HEK293 (cell line): Measurements from ENCODE around the gene RER1.

Experiments
- CTCF ChIA-PET: fragments of 350-600 bp; formaldehyde crosslinking; extraction: SDS; loops from one replicate; lab custom pipeline; 2021; ENCODE audit warnings: antibody characterized with exemption; lab: Yijun Ruan, JAX
- POLR2A ChIA-PET: fragments of 300-600 bp; formaldehyde crosslinking; extraction: SDS; loops from one replicate; lab custom pipeline; 2020; ENCODE audit warnings: antibody characterized with exemption, inconsistent platforms; lab: Yijun Ruan, JAX
- H3K27ac ChIP-seq: fragments of 200-500 bp; sonication (Bioruptor generic); 2 replicates; pipeline ENCODE4 v1.5.1; 2014; ENCODE audit warnings: low read depth, low read length, control low read depth, inconsistent platforms; ENCODE audit errors: extremely low read depth
- H3K36me3 ChIP-seq, 2 experiments: fragments of 200-500 bp in 1 of 2; sonication (Bioruptor generic) in 1 of 2; 1 replicate in 1 of 2; 2 replicates in 1 of 2; pipeline ENCODE4 v1.5.1; 2014 to 2017; ENCODE audit warnings: inconsistent platforms in 2 of 2, low read length in 2 of 2; ENCODE audit not compliant: control insufficient read depth in 2 of 2, insufficient read depth in 1 of 2
- H3K4me1 ChIP-seq: fragments of 200-500 bp; sonication (Bioruptor generic); 2 replicates; pipeline ENCODE4 v1.5.1; 2014; ENCODE audit warnings: mild to moderate bottlenecking, low read length, inconsistent platforms; ENCODE audit not compliant: control insufficient read depth, insufficient read depth
- H3K4me3 ChIP-seq: 2 replicates; pipeline ENCODE4 v1.5.1; 2011; ENCODE audit warnings: low read depth, mild to moderate bottlenecking, control low read depth, low read length, moderate library complexity
- H3K9me3 ChIP-seq: fragments of 200-500 bp; sonication (Bioruptor generic); 2 replicates; pipeline ENCODE4 v1.5.1; 2014; ENCODE audit warnings: low read depth, low read length, inconsistent platforms; ENCODE audit not compliant: control insufficient read depth, insufficient read depth
- GLI4 ChIP-seq: fragments of 450-650 bp; formaldehyde crosslinking; IDR thresholded peaks from 2 replicates; pipeline ENCODE4 v1.5.1; 2016; ENCODE audit warnings: missing biosample characterization, missing genetic modification characterization
- PATZ1 ChIP-seq: fragments of 450-650 bp; formaldehyde crosslinking; IDR thresholded peaks from 2 replicates; pipeline ENCODE4 v1.5.1; 2016; ENCODE audit warnings: missing biosample characterization, missing genetic modification characterization
- SCRT1 ChIP-seq: fragments of 450-650 bp; formaldehyde crosslinking; IDR thresholded peaks from 2 replicates; pipeline ENCODE4 v1.5.1; 2016; ENCODE audit warnings: missing biosample characterization, missing genetic modification characterization, borderline replicate concordance
- ZBTB17 ChIP-seq: fragments of 450-650 bp; formaldehyde crosslinking; IDR thresholded peaks from 2 replicates; pipeline ENCODE4 v1.5.1; 2016; ENCODE audit warnings: missing biosample characterization, missing genetic modification characterization
- ZBTB48 ChIP-seq: fragments of 450-650 bp; formaldehyde crosslinking; IDR thresholded peaks from 2 replicates; pipeline ENCODE4 v1.5.1; 2016; ENCODE audit warnings: missing biosample characterization, missing genetic modification characterization
- ZEB2 ChIP-seq: fragments of 450-650 bp; formaldehyde crosslinking; IDR thresholded peaks from 2 replicates; pipeline ENCODE4 v1.5.1; 2016; ENCODE audit warnings: missing biosample characterization, missing genetic modification characterization
- ZIC2 ChIP-seq: fragments of 450-650 bp; formaldehyde crosslinking; IDR thresholded peaks from 2 replicates; pipeline ENCODE4 v1.5.1; 2016; ENCODE audit warnings: missing biosample characterization, missing genetic modification characterization
- ZNF140 ChIP-seq: fragments of 450-650 bp; formaldehyde crosslinking; IDR thresholded peaks from 2 replicates; pipeline ENCODE4 v1.5.1; 2016; ENCODE audit warnings: missing biosample characterization, missing genetic modification characterization
- ZNF18 ChIP-seq: fragments of 450-650 bp; formaldehyde crosslinking; IDR thresholded peaks from 2 replicates; pipeline ENCODE4 v1.5.1; 2016; ENCODE audit warnings: missing biosample characterization, missing genetic modification characterization
- ZNF19 ChIP-seq: fragments of 450-650 bp; formaldehyde crosslinking; IDR thresholded peaks from 2 replicates; pipeline ENCODE4; 2016; ENCODE audit warnings: missing biosample characterization, missing genetic modification characterization, low read depth
- ZNF223 ChIP-seq: fragments of 450-650 bp; formaldehyde crosslinking; IDR thresholded peaks from 2 replicates; pipeline ENCODE4 v1.5.1; 2016; ENCODE audit warnings: missing biosample characterization, missing genetic modification characterization
- ZNF473 ChIP-seq: fragments of 450-650 bp; formaldehyde crosslinking; IDR thresholded peaks from 2 replicates; pipeline ENCODE4 v1.5.1; 2017; ENCODE audit warnings: missing biosample characterization, missing genetic modification characterization
- ZNF621 ChIP-seq: fragments of 450-650 bp; formaldehyde crosslinking; IDR thresholded peaks from 2 replicates; pipeline ENCODE4 v1.5.1; 2017; ENCODE audit warnings: missing biosample characterization, missing genetic modification characterization
- ZNF677 ChIP-seq: fragments of 450-650 bp; IDR thresholded peaks from 2 replicates; pipeline ENCODE4 v1.5.0; 2018; ENCODE audit warnings: missing biosample characterization, mild to moderate bottlenecking, missing genetic modification characterization, moderate library complexity
- ZNF701 ChIP-seq: fragments of 450-650 bp; formaldehyde crosslinking; IDR thresholded peaks from 2 replicates; pipeline ENCODE4 v1.5.1; 2016; ENCODE audit warnings: missing biosample characterization, missing genetic modification characterization
- ZSCAN18 ChIP-seq: fragments of 450-650 bp; formaldehyde crosslinking; IDR thresholded peaks from 2 replicates; pipeline ENCODE4 v1.5.1; 2016; ENCODE audit warnings: missing biosample characterization, missing genetic modification characterization
- TF ChIP-seq, protein P1 (sequence below): fragments of 450-650 bp; formaldehyde crosslinking; IDR thresholded peaks from 2 replicates; pipeline ENCODE4 v1.5.1; 2016; ENCODE audit warnings: missing biosample characterization, missing genetic modification characterization

RER1 gene

DNA sequence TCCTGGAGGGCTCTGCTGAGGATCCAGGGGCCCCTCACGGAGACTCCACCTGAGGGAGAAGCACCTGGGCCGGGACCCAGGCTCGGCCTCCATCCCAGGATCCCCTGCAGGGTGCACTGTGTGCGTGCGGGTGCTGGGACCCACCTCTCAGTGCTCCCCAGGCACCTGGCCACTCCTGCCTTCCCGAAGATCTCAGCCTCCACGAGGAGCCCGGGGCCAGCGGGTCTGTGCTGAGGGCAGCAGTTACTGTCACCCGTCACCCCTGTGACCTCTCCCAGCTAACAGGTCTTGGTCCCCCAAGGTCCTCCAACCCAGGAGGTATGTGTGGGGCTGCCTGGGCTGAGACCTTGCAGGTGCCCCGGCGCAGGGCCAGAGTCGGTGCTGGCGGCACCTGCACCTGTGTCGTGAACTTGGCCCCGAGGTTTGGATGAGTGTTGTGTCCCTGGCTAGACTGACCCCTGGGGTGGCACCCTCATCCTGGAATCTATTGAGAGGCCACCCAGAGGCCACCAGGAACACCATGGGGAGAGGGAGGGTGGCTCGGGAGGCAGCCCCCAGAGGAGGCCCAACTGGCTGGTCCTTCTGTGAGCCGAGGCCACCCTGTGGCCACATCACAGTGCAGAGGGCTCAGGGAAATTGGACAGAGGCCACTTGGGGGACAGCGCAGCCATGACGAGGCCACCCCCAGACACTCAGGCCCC, 17.9 kb upstream of the RER1 start (continued):
- no peak for TF ChIP-seq PATZ1 (tag by site-specific recombination)
- TF ChIP-seq ZNF223 (tag by site-specific recombination) = no peak
- TF ChIP-seq ZBTB48 = no peak
- TF ChIP-seq ZNF18 = no peak
- no peak for TF ChIP-seq ZNF701 (tag by site-specific recombination)
- no peak for TF ChIP-seq ZBTB17
- no peak for TF ChIP-seq ZNF677
- no peak for TF ChIP-seq SCRT1 (tag by site-specific recombination)
- TF ChIP-seq ZNF19 (tag by site-specific recombination) = no peak
- no peak for TF ChIP-seq GLI4
- TF ChIP-seq, protein P1, sequence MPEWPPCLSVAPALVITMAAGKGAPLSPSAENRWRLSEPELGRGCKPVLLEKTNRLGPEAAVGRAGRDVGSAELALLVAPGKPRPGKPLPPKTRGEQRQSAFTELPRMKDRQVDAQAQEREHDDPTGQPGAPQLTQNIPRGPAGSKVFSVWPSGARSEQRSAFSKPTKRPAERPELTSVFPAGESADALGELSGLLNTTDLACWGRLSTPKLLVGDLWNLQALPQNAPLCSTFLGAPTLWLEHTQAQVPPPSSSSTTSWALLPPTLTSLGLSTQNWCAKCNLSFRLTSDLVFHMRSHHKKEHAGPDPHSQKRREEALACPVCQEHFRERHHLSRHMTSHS (tag by site-specific recombination) = no peak
- no peak for TF ChIP-seq ZNF140 (tag by site-specific recombination)

DNA sequence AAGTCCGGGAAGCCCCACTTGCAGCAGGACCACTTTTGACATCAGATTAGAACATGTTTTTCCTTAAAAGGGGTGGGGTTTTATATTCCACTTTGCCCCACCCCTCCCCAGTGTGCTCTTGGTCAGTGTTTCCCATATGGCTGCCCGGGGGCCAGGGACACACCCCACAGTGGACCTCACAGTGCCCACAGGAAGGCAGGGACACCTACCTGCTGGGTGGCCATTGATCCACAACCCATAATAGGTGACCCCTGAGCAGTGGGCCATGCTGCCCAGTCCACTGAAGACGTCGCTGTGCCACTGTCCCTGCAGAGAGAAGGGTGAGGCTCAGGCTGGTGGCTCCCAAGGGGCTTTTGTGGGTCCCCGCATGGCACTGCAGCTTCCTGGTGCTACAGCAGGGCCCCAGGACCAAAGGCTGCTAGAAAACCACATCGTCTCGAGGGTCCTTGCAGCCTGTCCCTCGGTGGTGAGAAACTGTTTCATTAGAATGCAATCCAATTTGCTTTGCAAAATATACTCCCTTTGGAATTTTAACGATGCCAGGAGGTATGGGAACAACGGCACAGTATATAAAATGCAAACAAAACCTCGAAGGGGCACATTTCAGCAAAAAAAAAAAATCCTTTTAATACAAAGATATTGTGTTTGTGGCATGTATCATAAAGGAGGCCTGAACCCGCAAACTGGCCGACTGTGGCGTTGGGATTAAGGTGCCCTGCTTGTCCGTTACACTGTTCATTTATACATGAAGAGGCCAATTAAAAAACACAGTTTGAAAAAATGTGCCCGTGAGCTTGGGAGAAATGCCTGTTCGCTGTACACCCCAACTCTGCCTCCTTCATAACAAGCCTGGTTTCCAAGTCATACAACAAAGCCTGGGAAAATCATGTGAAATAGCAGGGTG, 17.1 kb upstream of the RER1 start:
- H3K4me1 ChIP-seq = no peaks in the 10 kb centered on the region
- H3K4me3 ChIP-seq = no peak overlapping the region
- H3K9me3 ChIP-seq = no peaks in the 10 kb centered on the region
- CTCF ChIA-PET = interaction anchor here (2.2 to 3.6 kb wide), 2 partner anchors 7 to 179 kb away, joined by 11 to 23 read pairs; partner anchors contain the start of gene FAAP20
- H3K27ac ChIP-seq = no peak overlapping the region
- no peak for TF ChIP-seq ZEB2
- no peak for TF ChIP-seq ZIC2 (tag by site-specific recombination)
- no peak for TF ChIP-seq ZNF621 (tag by site-specific recombination)
- TF ChIP-seq ZNF473 = no peak
- no peak for TF ChIP-seq ZSCAN18 (tag by site-specific recombination)
- H3K36me3 ChIP-seq = peaks cover 0 to 8% of the 10 kb centered on the region in 2 experiments; a peak in 2 of 3 replicates
- POLR2A ChIA-PET = interaction anchor here (1.4 kb wide), 1 partner anchor 17 kb away, joined by 4 read pairs; the partner anchor contains the start of genes MORN1 and RER1
